ENCODE data around the gene FGG. TPM values are rescaled to one million over a fixed set of nuclear protein-coding genes. Genes with fewer than 3 reads are reported as not detected.

Gene FGG
- total RNA-seq, 1 experiment from 2014 or later = not detected

- ChIA-PET POLR2A (ENCODE audit: low non-redundant PET) (no interaction called here), CTCF (no interaction called here)
- TF ChIP-seq, protein P1, sequence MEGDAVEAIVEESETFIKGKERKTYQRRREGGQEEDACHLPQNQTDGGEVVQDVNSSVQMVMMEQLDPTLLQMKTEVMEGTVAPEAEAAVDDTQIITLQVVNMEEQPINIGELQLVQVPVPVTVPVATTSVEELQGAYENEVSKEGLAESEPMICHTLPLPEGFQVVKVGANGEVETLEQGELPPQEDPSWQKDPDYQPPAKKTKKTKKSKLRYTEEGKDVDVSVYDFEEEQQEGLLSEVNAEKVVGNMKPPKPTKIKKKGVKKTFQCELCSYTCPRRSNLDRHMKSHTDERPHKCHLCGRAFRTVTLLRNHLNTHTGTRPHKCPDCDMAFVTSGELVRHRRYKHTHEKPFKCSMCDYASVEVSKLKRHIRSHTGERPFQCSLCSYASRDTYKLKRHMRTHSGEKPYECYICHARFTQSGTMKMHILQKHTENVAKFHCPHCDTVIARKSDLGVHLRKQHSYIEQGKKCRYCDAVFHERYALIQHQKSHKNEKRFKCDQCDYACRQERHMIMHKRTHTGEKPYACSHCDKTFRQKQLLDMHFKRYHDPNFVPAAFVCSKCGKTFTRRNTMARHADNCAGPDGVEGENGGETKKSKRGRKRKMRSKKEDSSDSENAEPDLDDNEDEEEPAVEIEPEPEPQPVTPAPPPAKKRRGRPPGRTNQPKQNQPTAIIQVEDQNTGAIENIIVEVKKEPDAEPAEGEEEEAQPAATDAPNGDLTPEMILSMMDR (conservative IDR thresholded peaks at IDR 0.05; ENCODE audit: low read depth, low read length) = no peak
- no peak overlapping the region for H3K4me3 ChIP-seq (ENCODE audit: low read depth, low read length, poor library complexity, severe bottlenecking)
- BruUV-seq (replicated peaks) = no TSS peak
- H3K27ac ChIP-seq (ENCODE audit: low read depth, low read length, poor library complexity, severe bottlenecking) = no peak overlapping the region
- no peaks in the 10 kb centered on the region for H3K9me3 ChIP-seq (ENCODE audit: low read depth, low read length, poor library complexity, severe bottlenecking)
- H3K36me3 ChIP-seq (ENCODE audit: insufficient read depth, low read length, poor library complexity, severe bottlenecking) = no peaks in the 10 kb centered on the region
- no peaks in the 10 kb centered on the region for H3K4me1 ChIP-seq (ENCODE audit: insufficient read depth, low read length, poor library complexity, severe bottlenecking)
- intact Hi-C loops (cut with micrococcal nuclease; ENCODE audit: unreplicated experiment) = no loop called here
- H3K27me3 ChIP-seq (replicated peaks; ENCODE audit: insufficient read depth, low read depth, low read length, poor library complexity) = peaks cover 25% of the 10 kb centered on the region
- DNase-seq (ENCODE audit: low spot score) = no peak
Measured at GRCh38 chr4:154586296-154587033, 26.0 kb downstream of the FGG start.

- Histone ChIP-seq H3K4me1 (ENCODE audit: insufficient read depth, low read length, poor library complexity, severe bottlenecking) (no peaks in the 10 kb centered on the region), H3K36me3 (ENCODE audit: insufficient read depth, low read length, poor library complexity, severe bottlenecking) (no peaks in the 10 kb centered on the region), H3K4me3 (ENCODE audit: low read depth, low read length, poor library complexity, severe bottlenecking) (no peak overlapping the region), H3K27me3 (replicated peaks; ENCODE audit: insufficient read depth, low read depth, low read length, poor library complexity) (peaks cover 25% of the 10 kb centered on the region), H3K9me3 (ENCODE audit: low read depth, low read length, poor library complexity, severe bottlenecking) (no peaks in the 10 kb centered on the region), H3K27ac (ENCODE audit: low read depth, low read length, poor library complexity, severe bottlenecking) (no peak overlapping the region)
- DNase-seq (ENCODE audit: low spot score) = no peak
- ChIA-PET POLR2A (ENCODE audit: low non-redundant PET) (no interaction called here), CTCF (no interaction called here)
- intact Hi-C loops (cut with micrococcal nuclease; ENCODE audit: unreplicated experiment) = no loop called here
- BruUV-seq (replicated peaks) = no TSS peak
- TF ChIP-seq EZH2 (IDR thresholded peaks at IDR 0.05; ENCODE audit: borderline replicate concordance, low read depth, low read length, poor library complexity, severe bottlenecking) = no peak
- TF ChIP-seq, protein P1 (conservative IDR thresholded peaks at IDR 0.05; ENCODE audit: low read depth, low read length) = no peak
Measured at GRCh38 chr4:154585369-154586018, 27.0 kb downstream of the FGG start.

GRCh38 chr4:154584259-154584658, 28.2 kb downstream of the FGG start:
- Histone ChIP-seq H3K27me3 (replicated peaks; ENCODE audit: insufficient read depth, low read depth, low read length, poor library complexity) (peaks cover 21% of the 10 kb centered on the region), H3K27ac (ENCODE audit: low read depth, low read length, poor library complexity, severe bottlenecking) (no peak overlapping the region), H3K9me3 (ENCODE audit: low read depth, low read length, poor library complexity, severe bottlenecking) (no peaks in the 10 kb centered on the region), H3K36me3 (ENCODE audit: insufficient read depth, low read length, poor library complexity, severe bottlenecking) (no peaks in the 10 kb centered on the region), H3K4me1 (ENCODE audit: insufficient read depth, low read length, poor library complexity, severe bottlenecking) (no peaks in the 10 kb centered on the region), H3K4me3 (ENCODE audit: low read depth, low read length, poor library complexity, severe bottlenecking) (no peak overlapping the region)
- intact Hi-C loops (cut with micrococcal nuclease; ENCODE audit: unreplicated experiment) = no loop called here
- no peak for TF ChIP-seq EZH2 (IDR thresholded peaks at IDR 0.05; ENCODE audit: borderline replicate concordance, low read depth, low read length, poor library complexity, severe bottlenecking)
- TF ChIP-seq, protein P1 (conservative IDR thresholded peaks at IDR 0.05; ENCODE audit: low read depth, low read length) = no peak
- POLR2A ChIA-PET (ENCODE audit: low non-redundant PET) = no interaction called here
- CTCF ChIA-PET = no interaction called here
- no peak for DNase-seq (ENCODE audit: low spot score)
- no TSS peak for BruUV-seq (replicated peaks)
